DMS153 treated with DMSO at 0.1 percent for 48 hours (cell line): Measurements from ENCODE around the gene TJAP1.
A peak's percentile ranks its signal among the peaks of the same experiment; 100 is the strongest.
"Not testable (repeated sequence)": the region's sequence is repeated elsewhere in the genome, so short reads cannot be mapped to it uniquely, and the experiment has no call there.

Experiments
- DNase-seq: peaks from one replicate; lab custom pipeline; 2025; ENCODE audit not compliant: unreplicated experiment; lab: John Stamatoyannopoulos, UW

The TJAP1 gene

GRCh38 chr6:43453831-43454230 is 23.5 kb upstream of the TJAP1 start:
- no peak for DNase-seq

DNA sequence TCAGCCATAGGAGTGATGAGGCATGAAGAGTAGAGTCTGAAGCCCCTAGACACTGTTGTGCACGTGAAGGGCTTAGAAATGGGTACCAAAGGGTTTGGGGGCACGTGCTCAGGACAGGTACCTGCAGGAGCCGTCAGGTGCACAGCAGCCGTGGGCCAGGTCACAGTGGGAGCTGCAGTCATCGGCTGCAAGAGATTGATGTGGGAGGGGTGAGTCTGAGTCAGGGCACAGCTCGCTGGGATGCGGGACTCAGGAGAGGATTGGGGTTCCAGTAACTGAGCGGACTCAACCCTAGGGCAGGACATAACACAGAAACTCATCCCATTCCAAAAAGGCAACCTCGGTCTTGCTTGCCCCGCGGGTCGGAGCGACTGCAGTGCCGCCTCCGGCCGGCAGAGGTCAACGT is 23.1 kb upstream of the TJAP1 start:
- DNase-seq: no peak

GRCh38 chr6:43454696-43455530 is 22.5 kb upstream of the TJAP1 start:
- peak; percentile 32 for DNase-seq

DNA sequence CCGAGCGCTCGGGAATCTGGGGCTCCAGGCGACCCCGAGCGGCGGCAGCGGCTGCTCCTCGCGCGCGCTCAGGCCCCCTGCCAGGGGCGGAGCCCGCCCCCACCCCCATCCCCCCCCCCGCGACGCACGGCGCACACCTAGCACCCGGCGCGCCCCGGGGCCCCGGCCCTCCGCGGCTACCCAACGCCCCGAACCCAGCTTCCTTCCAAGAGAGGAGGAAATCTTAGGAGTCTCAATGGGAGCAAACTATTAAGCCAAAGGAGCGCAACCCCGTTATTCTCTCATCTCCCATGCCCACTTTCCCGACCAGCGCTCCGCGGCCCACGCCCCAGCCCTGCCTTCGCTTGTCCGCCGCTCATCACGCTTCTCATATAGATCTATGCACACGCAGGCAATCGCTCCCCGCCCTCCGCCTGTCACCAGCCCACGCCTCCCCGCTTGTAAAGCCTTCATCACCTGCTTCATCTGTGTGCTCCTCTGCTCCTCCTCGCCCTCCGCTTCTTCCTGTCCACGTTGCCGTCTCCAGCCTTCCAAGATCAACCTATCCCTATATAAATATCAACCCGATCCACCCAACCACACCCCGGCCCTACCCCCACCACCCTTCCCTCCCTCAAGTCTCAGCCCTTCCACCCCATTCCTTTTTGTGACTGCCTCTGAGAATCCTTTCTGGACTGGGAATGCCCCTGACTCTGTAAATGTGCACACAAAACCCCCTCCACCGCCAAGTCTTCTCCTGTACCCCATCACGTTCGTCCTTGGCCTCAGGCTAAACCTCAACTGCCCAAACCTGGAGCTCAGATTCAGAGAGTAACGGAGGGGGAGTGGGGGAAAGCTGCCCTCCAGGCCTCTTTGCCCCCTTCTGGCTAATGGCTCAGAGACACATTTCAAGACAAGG is 21.6 kb upstream of the TJAP1 start, which contains the start of gene DLK2:
DLK2 (minus strand) TSS at position 18 of the 898 bp plus-strand sequence. CDS start 723 bp downstream, outside the sequence.
- DNase-seq: peak; percentile 13

DNA sequence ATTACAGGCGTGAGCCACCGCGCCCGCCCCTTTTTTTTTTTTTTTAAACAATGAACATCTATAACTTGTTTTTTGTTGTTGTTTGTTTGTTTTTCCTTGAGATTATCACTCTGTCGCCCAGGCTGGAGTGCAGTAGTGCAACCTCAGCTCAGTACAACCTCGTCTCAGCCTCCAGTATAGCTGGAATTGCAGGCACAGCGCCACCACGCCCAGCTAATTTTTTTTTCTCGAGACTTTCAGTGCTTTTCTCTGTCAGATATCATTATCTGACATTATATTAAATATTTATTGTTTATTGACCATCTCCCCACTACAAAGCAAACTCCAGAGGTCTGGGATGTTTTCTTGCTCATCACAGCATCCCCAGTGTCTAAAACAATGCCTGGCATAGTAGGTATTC is 19.7 kb upstream of the TJAP1 start:
- no peak for DNase-seq

DNA sequence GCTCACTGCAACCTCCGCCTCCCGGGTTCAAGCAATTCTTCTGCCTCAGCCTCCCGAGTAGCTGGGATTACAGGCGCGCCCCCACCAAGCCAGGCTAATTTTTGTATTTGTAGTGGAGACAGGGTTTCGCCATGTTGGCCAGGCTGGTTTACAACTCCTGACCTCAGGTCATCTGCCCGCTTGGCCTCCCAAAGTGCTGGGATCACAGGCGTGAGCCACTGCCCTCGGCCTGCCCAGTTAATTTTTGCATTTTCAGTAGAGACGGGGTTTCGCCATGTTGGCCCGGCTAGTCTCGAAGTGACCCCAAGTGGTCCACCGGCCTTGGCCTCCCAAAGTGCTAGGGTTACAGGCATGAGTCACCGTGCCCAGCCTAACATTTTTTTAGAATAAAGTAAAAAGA is 19.2 kb upstream of the TJAP1 start:
- not testable (repeated sequence) for DNase-seq

GRCh38 chr6:43459535-43459934 is 17.8 kb upstream of the TJAP1 start:
- DNase-seq: no peak

DNA sequence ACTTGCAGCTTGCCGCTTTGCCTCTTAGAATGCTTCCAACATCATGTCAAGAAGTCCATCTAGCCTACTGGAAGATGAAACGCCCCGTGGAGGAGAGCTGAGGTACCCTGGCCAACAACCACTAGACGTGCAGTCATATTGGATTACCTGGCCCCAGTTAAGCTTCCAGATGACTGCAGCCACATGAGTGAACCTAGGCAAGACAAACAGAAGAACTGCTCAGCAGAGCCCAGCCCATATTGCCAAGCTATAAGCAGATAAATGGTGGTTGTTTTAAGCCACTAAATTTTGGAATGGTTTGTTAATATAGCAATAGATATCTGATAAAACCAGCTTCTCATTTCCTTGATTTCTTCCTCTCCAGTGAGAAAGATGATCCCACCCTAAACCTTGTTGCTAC is 17.3 kb upstream of the TJAP1 start:
- no peak for DNase-seq

DNA sequence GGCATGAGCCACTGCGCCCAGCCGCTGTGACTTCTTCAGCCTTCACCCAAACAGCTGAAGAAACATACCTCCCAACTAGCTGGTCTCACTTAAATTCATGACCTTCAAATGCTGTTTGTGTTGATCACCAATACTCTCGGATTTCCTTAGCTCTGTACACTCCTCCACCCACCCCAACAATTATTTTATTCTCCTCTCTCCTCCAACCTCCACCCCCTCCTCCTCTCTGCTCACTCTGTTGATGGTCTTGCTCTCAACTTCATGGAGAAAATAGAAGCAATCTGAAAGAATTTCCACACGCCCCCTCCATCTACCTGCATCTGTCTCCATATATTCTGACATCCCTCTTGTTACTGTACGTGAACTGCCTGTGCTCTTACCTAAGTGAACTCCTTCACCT is 15.4 kb upstream of the TJAP1 start:
- no peak for DNase-seq

- DNase-seq: no peak
These were observed 13.0 kb upstream of the TJAP1 start for GRCh38 chr6:43464337-43464736.

GRCh38 chr6:43465948-43466347 is 11.4 kb upstream of the TJAP1 start:
- DNase-seq: no peak

DNA sequence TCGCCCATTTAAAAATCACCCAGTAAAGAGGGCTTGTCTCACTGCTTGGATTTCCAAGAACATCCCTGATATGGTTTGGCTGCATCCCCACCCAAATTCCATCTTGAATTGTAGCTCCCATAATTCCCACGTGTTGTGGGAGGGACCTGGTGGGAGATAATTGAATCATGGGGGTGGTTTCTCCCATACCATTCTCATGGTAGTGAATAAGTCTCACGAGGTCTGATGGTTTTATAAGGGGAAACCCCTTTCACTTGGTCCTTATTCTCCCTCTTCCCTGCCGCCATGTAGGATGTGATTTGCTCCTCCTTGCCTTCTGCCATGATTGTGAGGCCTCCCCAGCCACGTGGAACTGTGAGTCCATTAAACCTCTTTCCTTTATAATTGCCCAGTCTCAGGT is 10.1 kb upstream of the TJAP1 start:
- not testable (repeated sequence) for DNase-seq

GRCh38 chr6:43467752-43468151 is 9.6 kb upstream of the TJAP1 start:
- DNase-seq: no peak

GRCh38 chr6:43468240-43468639 is 9.1 kb upstream of the TJAP1 start:
- DNase-seq: no peak

- DNase-seq: no peak
These were observed 8.4 kb upstream of the TJAP1 start for GRCh38 chr6:43468748-43469681.

- DNase-seq: no peak
These were observed 7.4 kb upstream of the TJAP1 start for GRCh38 chr6:43469947-43470346.

- DNase-seq: no peak
These were observed 6.0 kb upstream of the TJAP1 start for GRCh38 chr6:43471399-43471798.

- DNase-seq: no peak
These were observed 4.9 kb upstream of the TJAP1 start for GRCh38 chr6:43472515-43472914.

DNA sequence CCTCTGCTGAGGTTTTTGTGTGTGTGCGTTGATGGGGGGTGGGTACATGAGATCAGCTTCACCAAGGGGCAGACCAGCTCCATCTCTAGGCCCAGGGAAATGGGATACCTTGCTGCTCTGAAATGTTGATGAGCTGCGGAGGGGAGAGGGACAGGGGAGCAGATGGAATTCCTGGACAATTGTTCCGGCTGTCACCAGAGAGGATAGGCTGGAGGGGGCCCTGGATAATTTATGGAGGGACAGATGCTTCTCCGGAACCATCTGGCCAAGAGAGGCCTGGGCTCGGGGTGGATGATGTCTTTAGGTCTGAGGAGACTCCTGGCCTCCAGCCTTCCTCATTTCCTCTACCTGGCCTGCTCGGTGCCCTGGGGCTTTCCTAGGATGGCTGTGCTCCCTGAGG is 1.9 kb upstream of the TJAP1 start:
- DNase-seq: no peak

DNA sequence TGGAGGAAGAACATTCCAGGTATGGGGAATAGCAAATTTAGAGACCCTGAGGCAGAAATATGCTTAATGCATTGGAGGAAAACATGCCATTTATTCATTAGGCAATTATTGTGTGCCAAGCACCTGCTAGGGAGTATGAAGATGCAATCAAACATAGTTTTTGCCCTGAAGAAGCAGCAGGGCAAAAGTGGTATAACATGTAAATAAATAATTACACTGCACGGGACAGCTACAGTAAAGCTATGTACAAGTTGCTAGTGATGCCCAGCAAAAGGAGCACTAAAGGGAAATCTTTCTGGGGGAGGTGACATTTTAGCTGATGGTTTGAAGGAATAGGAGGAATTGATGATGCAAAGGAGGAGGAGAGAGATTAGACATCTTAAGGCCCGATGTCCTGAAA is 624 bp upstream of the TJAP1 start:
- DNase-seq: no peak

DNA sequence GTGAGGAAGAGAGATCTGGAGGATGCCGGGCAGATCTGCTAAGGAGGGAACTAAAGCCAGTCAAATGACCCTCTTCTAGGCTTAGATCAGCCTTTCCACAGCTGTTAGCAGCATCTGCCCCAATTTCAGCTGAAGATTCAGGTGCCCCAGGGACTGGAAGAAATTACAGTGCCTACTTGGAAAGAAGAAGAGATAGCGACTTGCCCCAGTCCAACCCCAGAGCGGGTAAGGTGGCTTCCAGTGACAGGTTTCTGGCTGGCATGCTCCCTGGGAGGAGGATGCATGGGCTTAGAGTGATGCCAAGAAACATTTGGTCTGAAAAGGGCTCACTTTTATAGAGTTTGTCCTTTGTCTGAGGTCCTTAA is 620 bp downstream of the TJAP1 start:
- DNase-seq: no peak
